GM12891 (cell line): ENCODE measurements around the gene RPP14.

ENCODE experiments used
- PAX5 ChIP-seq: IDR thresholded peaks from 2 replicates; pipeline ENCODE4 v1.6.1; 2011; ENCODE audit warnings: low read length, moderate library complexity, mild to moderate bottlenecking; ENCODE audit not compliant: insufficient read depth, severe bottlenecking
- POLR2A ChIP-seq: IDR thresholded peaks from 2 replicates; pipeline ENCODE4 v1.6.1; 2011; ENCODE audit warnings: low read depth, low read length, control low read depth
- POLR2AphosphoS5 ChIP-seq: IDR thresholded peaks from 2 replicates; pipeline ENCODE4 v1.6.1; 2011; ENCODE audit warnings: low read depth, low read length, control low read depth
- POU2F2 ChIP-seq: IDR thresholded peaks from 2 replicates; pipeline ENCODE4 v1.6.1; 2011; ENCODE audit warnings: low read depth, mild to moderate bottlenecking, control low read depth, low read length, moderate library complexity
- SPI1 ChIP-seq: IDR thresholded peaks from 2 replicates; pipeline ENCODE4 v1.6.1; 2011; ENCODE audit warnings: low read depth, low read length, control low read depth
- TAF1 ChIP-seq: IDR thresholded peaks from 2 replicates; pipeline ENCODE4 v1.6.1; 2011; ENCODE audit warnings: low read depth, low read length, control low read depth

- TF ChIP-seq SPI1, result no peak
- TF ChIP-seq POLR2A, result no peak
- no peak for TF ChIP-seq POLR2AphosphoS5
- no peak for TF ChIP-seq TAF1
- TF ChIP-seq PAX5, result no peak
- no peak for TF ChIP-seq POU2F2
Measured at GRCh38 chr3:58357402-58357801, 51.4 kb downstream of the RPP14 start.
